Measurements from ENCODE around the gene BPIFB1.

- TF ChIP-seq CTCF (IDR thresholded peaks at IDR 0.05) (no peak), POLR2A (IDR thresholded peaks at IDR 0.05) (no peak)
Measured at GRCh38 chr20:33313686-33314314, 30.8 kb downstream of the BPIFB1 start.

Data from suprapubic skin (tissue), 3 donors.